ENCODE data around the gene TRAP1.
A peak's percentile ranks its signal among the peaks of the same experiment; 100 is the strongest.
"Not testable (repeated sequence)": the region's sequence is repeated elsewhere in the genome, so short reads cannot be mapped to it uniquely, and the experiment has no call there.

The TRAP1 gene

GRCh38 chr16:3637371-3637923, 79.9 kb downstream of the TRAP1 start:
- intact Hi-C loops (cut with micrococcal nuclease) = no loop called here
- Mint-ChIP-seq H3K36me3 (ENCODE audit: low read depth) (peaks cover 24% of the 10 kb centered on the region), H3K4me1 (ENCODE audit: low read depth) (peaks cover 31% of the 10 kb centered on the region), H3K9me3 (no peaks in the 10 kb centered on the region), H3K4me3 (no peak overlapping the region), H3K27ac (peak overlapping the region; percentile 78), H3K27me3 (no peaks in the 10 kb centered on the region)

- Mint-ChIP-seq H3K4me3 (no peak overlapping the region), H3K36me3 (ENCODE audit: low read depth) (no peaks in the 10 kb centered on the region), H3K4me1 (ENCODE audit: low read depth) (peaks cover 41% of the 10 kb centered on the region), H3K27me3 (no peaks in the 10 kb centered on the region), H3K9me3 (no peaks in the 10 kb centered on the region), H3K27ac (peak overlapping the region; percentile 64)
- intact Hi-C loops (cut with micrococcal nuclease) = no loop called here
Measured at GRCh38 chr16:3625911-3626732, 91.2 kb downstream of the TRAP1 start.

- Mint-ChIP-seq H3K9me3 (no peaks in the 10 kb centered on the region), H3K36me3 (ENCODE audit: low read depth) (no peaks in the 10 kb centered on the region), H3K27me3 (no peaks in the 10 kb centered on the region), H3K4me3 (no peak overlapping the region), H3K27ac (peak overlapping the region; percentile 64), H3K4me1 (ENCODE audit: low read depth) (peaks cover 41% of the 10 kb centered on the region)
- intact Hi-C loops (cut with micrococcal nuclease) = no loop called here
Measured at GRCh38 chr16:3625331-3625730, 92.0 kb downstream of the TRAP1 start.

- Mint-ChIP-seq H3K36me3 (ENCODE audit: low read depth) (no peaks in the 10 kb centered on the region), H3K4me1 (ENCODE audit: low read depth) (peaks cover 31% of the 10 kb centered on the region), H3K27me3 (no peaks in the 10 kb centered on the region), H3K9me3 (no peaks in the 10 kb centered on the region), H3K27ac (no peak overlapping the region), H3K4me3 (no peak overlapping the region)
- intact Hi-C loops (cut with micrococcal nuclease) = no loop called here
Measured at GRCh38 chr16:3623642-3624041, 93.7 kb downstream of the TRAP1 start.

GRCh38 chr16:3618769-3619141, 98.6 kb downstream of the TRAP1 start:
- intact Hi-C loops (cut with micrococcal nuclease) = loop anchor here (10.0 kb wide), 1 partner anchor 94 kb away; no protein-coding TSS in a partner anchor
- peaks cover 10% of the 10 kb centered on the region for H3K36me3 Mint-ChIP-seq (ENCODE audit: low read depth)
- no peaks in the 10 kb centered on the region for H3K27me3 Mint-ChIP-seq
- H3K4me3 Mint-ChIP-seq = no peak overlapping the region
- H3K27ac Mint-ChIP-seq = no peak overlapping the region
- peaks cover 33% of the 10 kb centered on the region for H3K4me1 Mint-ChIP-seq (ENCODE audit: low read depth)
- H3K9me3 Mint-ChIP-seq = no peaks in the 10 kb centered on the region

GRCh38 chr16:3612510-3613466, 104.5 kb downstream of the TRAP1 start:
- intact Hi-C loops (cut with micrococcal nuclease) = loop anchor here (10.0 kb wide), 1 partner anchor 88 kb away; no protein-coding TSS in a partner anchor
- no peaks in the 10 kb centered on the region for H3K27me3 Mint-ChIP-seq
- peaks cover 46% of the 10 kb centered on the region for H3K4me1 Mint-ChIP-seq (ENCODE audit: low read depth)
- peaks cover 27% of the 10 kb centered on the region for H3K36me3 Mint-ChIP-seq (ENCODE audit: low read depth)
- H3K27ac Mint-ChIP-seq = peak overlapping the region; percentile 85
- H3K4me3 Mint-ChIP-seq = peak overlapping the region; percentile 96
- no peaks in the 10 kb centered on the region for H3K9me3 Mint-ChIP-seq

GRCh38 chr16:3611146-3611975, 106.0 kb downstream of the TRAP1 start, which contains the start of gene SLX4:
Gene SLX4 (minus strand): TSS chr16:3611606. CDS start chr16:3608964, 2,642 bp downstream.
- Mint-ChIP-seq H3K27ac (peak within 1 kb of the TSS; percentile 85), H3K36me3 (ENCODE audit: low read depth) (peaks cover 30% of the 10 kb centered on the region), H3K4me3 (peak within 1 kb of the TSS; percentile 96), H3K27me3 (no peaks in the 10 kb centered on the region), H3K9me3 (no peaks in the 10 kb centered on the region), H3K4me1 (ENCODE audit: low read depth) (peaks cover 52% of the 10 kb centered on the region)
- intact Hi-C loops (cut with micrococcal nuclease) = loop anchor here (10.0 kb wide), 1 partner anchor 87 kb away; no protein-coding TSS in a partner anchor

GRCh38 chr16:3610698-3611145, 106.6 kb downstream of the TRAP1 start:
- Mint-ChIP-seq H3K27me3 (no peaks in the 10 kb centered on the region), H3K9me3 (no peaks in the 10 kb centered on the region), H3K36me3 (ENCODE audit: low read depth) (peaks cover 36% of the 10 kb centered on the region)

GRCh38 chr16:3609895-3610697, 107.2 kb downstream of the TRAP1 start:
- peaks cover 46% of the 10 kb centered on the region for H3K4me1 Mint-ChIP-seq (ENCODE audit: low read depth)
- H3K4me3 Mint-ChIP-seq = peak overlapping the region; percentile 96
- intact Hi-C loops (cut with micrococcal nuclease) = loop anchor here (10.0 kb wide), 1 partner anchor 85 kb away; no protein-coding TSS in a partner anchor
- peaks cover 37% of the 10 kb centered on the region for H3K36me3 Mint-ChIP-seq (ENCODE audit: low read depth)
- H3K27me3 Mint-ChIP-seq = no peaks in the 10 kb centered on the region
- H3K27ac Mint-ChIP-seq = peak overlapping the region; percentile 85
- no peaks in the 10 kb centered on the region for H3K9me3 Mint-ChIP-seq

More at GRCh38 chr16:3610698-3611145, 106.6 kb downstream of the TRAP1 start:
- Mint-ChIP-seq H3K4me1 (ENCODE audit: low read depth) (peaks cover 52% of the 10 kb centered on the region), H3K27ac (peak overlapping the region; percentile 85), H3K4me3 (peak overlapping the region; percentile 96)
- intact Hi-C loops (cut with micrococcal nuclease) = loop anchor here (10.0 kb wide), 1 partner anchor 86 kb away; no protein-coding TSS in a partner anchor

GRCh38 chr16:3608976-3609375, 108.3 kb downstream of the TRAP1 start:
- intact Hi-C loops (cut with micrococcal nuclease); H3K27ac Mint-ChIP-seq; H3K9me3 Mint-ChIP-seq; H3K4me3 Mint-ChIP-seq; H3K27me3 Mint-ChIP-seq: not testable (repeated sequence)
- Mint-ChIP-seq H3K36me3 (ENCODE audit: low read depth) (peaks cover 39% of the 10 kb centered on the region), H3K4me1 (ENCODE audit: low read depth) (peaks cover 35% of the 10 kb centered on the region)

- Mint-ChIP-seq H3K4me3 (no peak overlapping the region), H3K9me3 (no peaks in the 10 kb centered on the region), H3K36me3 (ENCODE audit: low read depth) (peaks cover 48% of the 10 kb centered on the region), H3K27me3 (no peaks in the 10 kb centered on the region), H3K4me1 (ENCODE audit: low read depth) (peaks cover 26% of the 10 kb centered on the region), H3K27ac (no peak overlapping the region)
- intact Hi-C loops (cut with micrococcal nuclease) = no loop called here
Measured at GRCh38 chr16:3608069-3608468, 109.3 kb downstream of the TRAP1 start.
